Suppressor macrophage (primary cell): ENCODE results near the gene MYH9.
A peak's percentile ranks its signal among the peaks of the same experiment; 100 is the strongest.
"Not testable (repeated sequence)": the region's sequence is repeated elsewhere in the genome, so short reads cannot be mapped to it uniquely, and the experiment has no call there.

Source experiments
- DNase-seq, 4 experiments: peaks; one replicate each; pipeline ENCODE4 v3.0.0-alpha.2; 2020 to 2022

Gene MYH9

GRCh38 chr22:36267058-36267457 lies 120.7 kb downstream of the MYH9 start:
- DNase-seq, result no peak

GRCh38 chr22:36263886-36264664 lies 123.7 kb downstream of the MYH9 start:
- DNase-seq, result not testable (repeated sequence)

- DNase-seq, result not testable (repeated sequence)
These were observed 124.5 kb downstream of the MYH9 start for GRCh38 chr22:36263216-36263673.

GRCh38 chr22:36262307-36262706 lies 125.5 kb downstream of the MYH9 start:
- DNase-seq, result not testable (repeated sequence)

GRCh38 chr22:36261675-36262074 lies 126.1 kb downstream of the MYH9 start:
- not testable (repeated sequence) for DNase-seq

GRCh38 chr22:36259615-36260300 lies 128.0 kb downstream of the MYH9 start:
- no peak for DNase-seq

- peak in 3 of 4 experiments; percentile 34 to 41 (median 40) for DNase-seq
These were observed 128.8 kb downstream of the MYH9 start for GRCh38 chr22:36258701-36259614.

GRCh38 chr22:36257948-36258670 lies 129.7 kb downstream of the MYH9 start:
- no peak for DNase-seq

- DNase-seq, result no peak
These were observed 130.5 kb downstream of the MYH9 start for GRCh38 chr22:36257308-36257707.

- peak in 1 of 4 experiments; percentile 8 for DNase-seq
These were observed 131.3 kb downstream of the MYH9 start for GRCh38 chr22:36256478-36256877.

GRCh38 chr22:36255572-36255971 lies 132.2 kb downstream of the MYH9 start:
- DNase-seq, result not testable (repeated sequence)

GRCh38 chr22:36253523-36254490 lies 134.0 kb downstream of the MYH9 start:
- peak; percentile 33 to 48 (median 44) for DNase-seq

- DNase-seq, result peak; percentile 27 to 61 (median 54)
These were observed 134.8 kb downstream of the MYH9 start, which contains the start of gene APOL1 for GRCh38 chr22:36252754-36253522. Gene APOL1, plus strand, starts transcription at chr22:36253133. Its CDS starts 1,823 bp downstream, at chr22:36254956.

GRCh38 chr22:36251979-36252608 lies 135.7 kb downstream of the MYH9 start:
- DNase-seq, result not testable (repeated sequence)

- DNase-seq, result not testable (repeated sequence)
These were observed 137.3 kb downstream of the MYH9 start for GRCh38 chr22:36250292-36250960.

- DNase-seq, result no peak
These were observed 138.6 kb downstream of the MYH9 start for GRCh38 chr22:36249160-36249559.

GRCh38 chr22:36247955-36248354 lies 139.8 kb downstream of the MYH9 start:
- no peak for DNase-seq

GRCh38 chr22:36246718-36247117 lies 141.0 kb downstream of the MYH9 start:
- no peak for DNase-seq
